IMR-90 (cell line): ENCODE measurements around the gene MORN5. TPM values are rescaled to one million over a fixed set of nuclear protein-coding genes. Genes with fewer than 3 reads are reported as not detected.

Experiments used
- ATAC-seq: fragments of 200-7000 bp; cut with Tn5 transposase; 2 replicates; pipeline ENCODE4 v1.9.1; 2020; ENCODE audit warnings: low read depth, mild to moderate bottlenecking, moderate library complexity
- BruUV-seq: library from RNA; stranded (reverse); fragments of 400-500 nt; replicated peaks from 2 replicates; lab custom pipeline; 2021; lab: Mats Ljungman, UMichigan
- CTCF ChIA-PET: fragments of 300-600 bp; formaldehyde crosslinking; extraction: SDS; loops from one replicate; lab custom pipeline; 2021; ENCODE audit warnings: antibody characterized with exemption; lab: Yijun Ruan, JAX
- POLR2A ChIA-PET: fragments of 300-600 bp; sonication (Branson Sonifier 250); formaldehyde crosslinking; loops from one replicate; lab custom pipeline; 2022; ENCODE audit warnings: antibody characterized with exemption; ENCODE audit not compliant: unreplicated experiment; lab: Charles Lee
- DNase-seq: peaks from one replicate; pipeline ENCODE4 v3.0.0; 2013
- H2AFZ ChIP-seq: replicated peaks from 2 replicates; pipeline ENCODE3; 2013; ENCODE audit warnings: low read length, mild to moderate bottlenecking; ENCODE audit not compliant: poor library complexity
- H2AK5ac ChIP-seq: 2 replicates; pipeline ENCODE4 v1.6.1; 2013; ENCODE audit warnings: low read depth, low read length, inconsistent platforms
- H2AK9ac ChIP-seq: replicated peaks from 2 replicates; pipeline ENCODE3; 2013; ENCODE audit warnings: mild to moderate bottlenecking, low read depth, low read length, moderate library complexity; ENCODE audit not compliant: poor library complexity
- H2BK120ac ChIP-seq: 2 replicates; pipeline ENCODE4 v1.6.1; 2013; ENCODE audit warnings: low read depth, low read length, inconsistent platforms
- H2BK15ac ChIP-seq: 3 replicates; pipeline ENCODE4 v1.6.1; 2013; ENCODE audit warnings: low read depth, low read length, inconsistent platforms
- H2BK20ac ChIP-seq: 2 replicates; pipeline ENCODE4 v1.6.1; 2013; ENCODE audit warnings: low read depth, mild to moderate bottlenecking, inconsistent platforms, low read length, moderate library complexity
- H2BK5ac ChIP-seq: 2 replicates; pipeline ENCODE4 v1.6.1; 2013; ENCODE audit warnings: mild to moderate bottlenecking, low read depth, low read length, inconsistent platforms; ENCODE audit not compliant: poor library complexity, severe bottlenecking
- H3K14ac ChIP-seq: replicated peaks from 2 replicates; pipeline ENCODE4 v1.6.1; 2013; ENCODE audit warnings: low read depth, low read length, inconsistent platforms
- H3K18ac ChIP-seq: 2 replicates; pipeline ENCODE4 v1.6.1; 2013; ENCODE audit warnings: low read depth, low read length, control low read depth
- H3K23ac ChIP-seq: 2 replicates; pipeline ENCODE4 v1.6.1; 2013; ENCODE audit warnings: low read depth, low read length, inconsistent platforms
- H3K27ac ChIP-seq: 2 replicates; pipeline ENCODE4 v1.5.1; 2013; ENCODE audit warnings: mild to moderate bottlenecking, control low read depth, low read length; ENCODE audit not compliant: insufficient read depth
- H3K27me3 ChIP-seq: 2 replicates; pipeline ENCODE4 v1.6.1; 2013; ENCODE audit warnings: low read length; ENCODE audit not compliant: control insufficient read depth, insufficient read depth
- H3K36me3 ChIP-seq: 2 replicates; pipeline ENCODE4 v1.6.1; 2013; ENCODE audit warnings: low read length, mixed read lengths; ENCODE audit not compliant: control insufficient read depth, insufficient read depth
- H3K4ac ChIP-seq: 2 replicates; pipeline ENCODE4 v1.6.1; 2013; ENCODE audit warnings: low read depth, low read length, inconsistent platforms
- H3K4me1 ChIP-seq: 2 replicates; pipeline ENCODE4 v1.6.1; 2013; ENCODE audit warnings: low read length, mixed read lengths; ENCODE audit not compliant: control insufficient read depth, insufficient read depth
- H3K4me2 ChIP-seq: 2 replicates; pipeline ENCODE4 v1.6.1; 2013; ENCODE audit warnings: low read depth, mild to moderate bottlenecking, control low read depth, low read length, moderate library complexity
- H3K4me3 ChIP-seq: 2 replicates; pipeline ENCODE4 v1.5.1; 2013; ENCODE audit warnings: low read depth, mild to moderate bottlenecking, control low read depth, low read length, moderate library complexity; ENCODE audit not compliant: insufficient read depth
- H3K56ac ChIP-seq: 2 replicates; pipeline ENCODE4 v1.6.1; 2013; ENCODE audit warnings: low read length, inconsistent platforms; ENCODE audit not compliant: insufficient read depth; ENCODE audit errors: extremely low read depth
- H3K79me1 ChIP-seq, 2 experiments: 2 replicates each; pipeline ENCODE4 v1.6.1; 2013; ENCODE audit warnings: low read length in 2 of 2, inconsistent platforms in 1 of 2, low read depth in 1 of 2
- H3K9ac ChIP-seq: 2 replicates; pipeline ENCODE4 v1.6.1; 2013; ENCODE audit warnings: low read depth, low read length, control low read depth
- H3K9me1 ChIP-seq: 2 replicates; pipeline ENCODE4 v1.6.1; 2013; ENCODE audit warnings: low read length, inconsistent platforms; ENCODE audit not compliant: insufficient read depth
- H3K9me3 ChIP-seq: 2 replicates; pipeline ENCODE4 v1.6.1; 2013; ENCODE audit warnings: low read length; ENCODE audit not compliant: control insufficient read depth, insufficient read depth
- H4K20me1 ChIP-seq: 2 replicates; pipeline ENCODE4 v1.6.1; 2013; ENCODE audit warnings: low read length, inconsistent platforms; ENCODE audit not compliant: insufficient read depth
- H4K5ac ChIP-seq: 2 replicates; pipeline ENCODE4 v1.6.1; 2013; ENCODE audit warnings: mild to moderate bottlenecking, low read depth, low read length, control low read depth
- H4K8ac ChIP-seq, 2 experiments: 2 replicates each; pipeline ENCODE4 v1.6.1; 2013; ENCODE audit warnings: low read depth in 2 of 2, low read length in 2 of 2, control low read depth in 1 of 2, inconsistent platforms in 1 of 2
- H4K91ac ChIP-seq: 2 replicates; pipeline ENCODE4 v1.6.1; 2013; ENCODE audit warnings: low read depth, low read length, inconsistent platforms; ENCODE audit not compliant: insufficient read depth
- CEBPB ChIP-seq: IDR thresholded peaks from 2 replicates; pipeline ENCODE4 v1.6.1; 2012; ENCODE audit warnings: low read depth, low read length, improper control_type of control experiment
- CHD1 ChIP-seq: IDR thresholded peaks from 2 replicates; pipeline ENCODE4 v1.6.1; 2012; ENCODE audit warnings: low read depth, low read length, improper control_type of control experiment
- MAFK ChIP-seq: IDR thresholded peaks from 2 replicates; pipeline ENCODE4 v1.6.1; 2012; ENCODE audit warnings: low read depth, low read length, improper control_type of control experiment
- MXI1 ChIP-seq: IDR thresholded peaks from 2 replicates; pipeline ENCODE4 v1.6.1; 2012; ENCODE audit warnings: low read depth, mild to moderate bottlenecking, low read length, moderate library complexity, borderline replicate concordance
- NFE2L2 ChIP-seq: fragments of 150-350 bp; IDR thresholded peaks from 2 replicates; pipeline ENCODE4 v1.6.1; 2016; ENCODE audit warnings: low read depth, mild to moderate bottlenecking, low read length
- POLR2A ChIP-seq: IDR thresholded peaks from 2 replicates; pipeline ENCODE4 v1.6.1; 2012; ENCODE audit warnings: mild to moderate bottlenecking, low read depth, low read length
- RFX5 ChIP-seq: IDR thresholded peaks from 2 replicates; pipeline ENCODE4 v1.8.0; 2012; ENCODE audit warnings: low read depth, mild to moderate bottlenecking, low read length, moderate library complexity
- SMC3 ChIP-seq: fragments of 150-350 bp; IDR thresholded peaks from 2 replicates; pipeline ENCODE4 v1.6.1; 2016; ENCODE audit warnings: low read depth, mild to moderate bottlenecking, antibody characterized with exemption, low read length, moderate library complexity
- WGBS, 2 experiments: methylation state at CpG; one replicate each; pipeline versions ENCODE4 v1.1.5 to v1.1.7; 2013; ENCODE audit warnings: missing lambda C conversion rate in 2 of 2; ENCODE audit not compliant: insufficient read length in 1 of 2; ENCODE audit errors: extremely low coverage in 2 of 2; 5-methylcytosine and 5-hydroxymethylcytosine counted together
- dilution Hi-C: fragments of 300-500 bp; cut with HindIII; formaldehyde crosslinking; loops from one replicate; pipeline ENCODE4 v1.14.3; 2018; ENCODE audit warnings: low sequenced_read_pairs; ENCODE audit not compliant: unreplicated experiment
- in situ Hi-C: fragments of 300-500 bp; cut with MboI; formaldehyde crosslinking; loops from 3 replicates; pipeline ENCODE4 v1.14.3; 2019; ENCODE audit warnings: low sequenced_read_pairs, inconsistent platforms, mixed read lengths
- intact Hi-C: fragments of 100-400 bp; cut with micrococcal nuclease; formaldehyde crosslinking; loops from 2 replicates; pipeline ENCODE4 v1.10.0; 2022
- polyA plus RNA-seq, 3 experiments: library from polyadenylated mRNA; depleted of rRNA; stranded (reverse); fragments of >200 nt; gene quantifications; 2 replicates each; pipeline ENCODE4 v1.2.3, GENCODE V29; 2012; ENCODE audit warnings: low replicate concordance in 1 of 3
- total RNA-seq: library from RNA; depleted of rRNA; stranded (reverse); fragments of >200 nt; gene quantifications from 2 replicates; pipeline ENCODE4 v1.2.3, GENCODE V29; 2012
- TF ChIP-seq, protein P1 (sequence below): conservative IDR thresholded peaks from 2 replicates; pipeline ENCODE4 v1.5.1; 2012; ENCODE audit warnings: mild to moderate bottlenecking, low read depth, low read length, improper control_type of control experiment
- TF ChIP-seq, protein P2 (sequence below): fragments of 150-350 bp; IDR thresholded peaks from 2 replicates; pipeline ENCODE4 v1.6.1; 2017; ENCODE audit warnings: mild to moderate bottlenecking, antibody characterized with exemption, low read length, low read depth

Gene MORN5
- total and polyA plus RNA-seq, 2 of the 4 experiments (the other 2 are of a cell fraction) = not detected

DNA sequence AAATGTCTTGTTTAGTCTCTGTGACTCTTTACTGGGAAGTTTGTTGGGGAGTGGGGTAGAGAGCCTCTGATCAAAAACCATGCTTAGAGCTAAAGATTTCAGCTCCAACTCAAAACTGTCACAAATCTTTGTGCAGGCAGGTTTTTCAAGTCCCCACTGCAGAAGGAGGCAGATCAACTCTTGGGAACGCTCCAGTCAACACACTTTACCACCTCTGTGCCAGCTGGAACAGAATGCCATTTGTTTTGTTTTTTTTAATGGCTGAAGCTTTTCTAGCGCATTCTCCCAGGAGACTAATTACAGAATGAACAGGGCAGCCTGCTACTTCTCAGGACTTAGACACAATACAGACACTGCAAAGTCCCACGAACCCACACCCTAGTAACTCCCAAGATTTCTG, 87.0 kb downstream of the MORN5 start:
- no CpG with 5 or more reads among the region's 3 CpGs for WGBS, 2 experiments
- ATAC-seq = no peak
- no TSS peak for BruUV-seq

More for the DNA sequence above, 87.0 kb downstream of the MORN5 start:
- no peak overlapping the region for H3K18ac ChIP-seq
- H3K36me3 ChIP-seq = peaks cover 46% of the 10 kb centered on the region
- H2AK9ac ChIP-seq = no peak overlapping the region
- H3K4me2 ChIP-seq = no peak overlapping the region
- no peaks in the 10 kb centered on the region; the same call in 1 of the 2 replicates for H3K9me1 ChIP-seq
- H4K91ac ChIP-seq = no peak overlapping the region
- H2BK5ac ChIP-seq = no peak overlapping the region
- peaks cover 4 to 10% of the 10 kb centered on the region in 2 experiments; a peak in 1 of 4 replicates for H3K79me1 ChIP-seq
- no peak overlapping the region for H3K4ac ChIP-seq
- in situ Hi-C loops (no loop called here), dilution Hi-C loops (no loop called here), intact Hi-C loops (no loop called here)
- no peak overlapping the region for H2BK20ac ChIP-seq
- no peak overlapping the region for H2BK120ac ChIP-seq
- no peak overlapping the region for H3K9ac ChIP-seq
- 0 out of 2 replicates have a peak, but pooled peaks cover 4% of the 10 kb centered on the region for H4K20me1 ChIP-seq
- H3K4me1 ChIP-seq = no peaks in the 10 kb centered on the region
- H2AFZ ChIP-seq = no peak overlapping the region
- no peak overlapping the region for H4K8ac ChIP-seq
- no peak overlapping the region for H3K23ac ChIP-seq
- no peak overlapping the region for H3K14ac ChIP-seq
- H2AK5ac ChIP-seq = no peak overlapping the region
- ChIA-PET CTCF (no interaction called here), POLR2A (no interaction called here)
- DNase-seq = no peak
- no peak overlapping the region for H3K27ac ChIP-seq
- H4K5ac ChIP-seq = no peak overlapping the region
- H3K9me3 ChIP-seq = no peaks in the 10 kb centered on the region
- H3K56ac ChIP-seq = no peak overlapping the region
- no peaks in the 10 kb centered on the region for H3K27me3 ChIP-seq
- no peak overlapping the region for H3K4me3 ChIP-seq
- no peak overlapping the region for H2BK15ac ChIP-seq
- TF ChIP-seq CHD1 (no peak), NFE2L2 (no peak), MXI1 (no peak), SMC3 (no peak), CEBPB (no peak), RFX5 (no peak), POLR2A (no peak), MAFK (no peak)
- TF ChIP-seq, protein P1, sequence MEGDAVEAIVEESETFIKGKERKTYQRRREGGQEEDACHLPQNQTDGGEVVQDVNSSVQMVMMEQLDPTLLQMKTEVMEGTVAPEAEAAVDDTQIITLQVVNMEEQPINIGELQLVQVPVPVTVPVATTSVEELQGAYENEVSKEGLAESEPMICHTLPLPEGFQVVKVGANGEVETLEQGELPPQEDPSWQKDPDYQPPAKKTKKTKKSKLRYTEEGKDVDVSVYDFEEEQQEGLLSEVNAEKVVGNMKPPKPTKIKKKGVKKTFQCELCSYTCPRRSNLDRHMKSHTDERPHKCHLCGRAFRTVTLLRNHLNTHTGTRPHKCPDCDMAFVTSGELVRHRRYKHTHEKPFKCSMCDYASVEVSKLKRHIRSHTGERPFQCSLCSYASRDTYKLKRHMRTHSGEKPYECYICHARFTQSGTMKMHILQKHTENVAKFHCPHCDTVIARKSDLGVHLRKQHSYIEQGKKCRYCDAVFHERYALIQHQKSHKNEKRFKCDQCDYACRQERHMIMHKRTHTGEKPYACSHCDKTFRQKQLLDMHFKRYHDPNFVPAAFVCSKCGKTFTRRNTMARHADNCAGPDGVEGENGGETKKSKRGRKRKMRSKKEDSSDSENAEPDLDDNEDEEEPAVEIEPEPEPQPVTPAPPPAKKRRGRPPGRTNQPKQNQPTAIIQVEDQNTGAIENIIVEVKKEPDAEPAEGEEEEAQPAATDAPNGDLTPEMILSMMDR = no peak
- TF ChIP-seq, protein P2, sequence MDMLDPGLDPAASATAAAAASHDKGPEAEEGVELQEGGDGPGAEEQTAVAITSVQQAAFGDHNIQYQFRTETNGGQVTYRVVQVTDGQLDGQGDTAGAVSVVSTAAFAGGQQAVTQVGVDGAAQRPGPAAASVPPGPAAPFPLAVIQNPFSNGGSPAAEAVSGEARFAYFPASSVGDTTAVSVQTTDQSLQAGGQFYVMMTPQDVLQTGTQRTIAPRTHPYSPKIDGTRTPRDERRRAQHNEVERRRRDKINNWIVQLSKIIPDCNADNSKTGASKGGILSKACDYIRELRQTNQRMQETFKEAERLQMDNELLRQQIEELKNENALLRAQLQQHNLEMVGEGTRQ = no peak
